ENCODE measurements around the gene DVL3. TPM values are rescaled to one million over a fixed set of nuclear protein-coding genes. Genes with fewer than 3 reads are reported as not detected.

Gene DVL3
- total and polyA plus RNA-seq, 2 donors from 2014 or later, result 30.3 to 57.4 TPM

GRCh38 chr3:184218814-184219213 is 63.6 kb downstream of the DVL3 start:
- Histone ChIP-seq H3K9ac (ENCODE audit: low read length in 3 of 3) (no peak overlapping the region), H3K4me1 (ENCODE audit: control insufficient read depth in 2 of 3, insufficient read depth in 2 of 3, low read depth in 1 of 3, low read length in 3 of 3) (no peaks in the 10 kb centered on the region), H3K27me3 (ENCODE audit: control insufficient read depth, insufficient read depth, low read length) (no peaks in the 10 kb centered on the region), H3K9me3 (ENCODE audit: control insufficient read depth in 2 of 3, insufficient read depth in 1 of 3, low read length in 3 of 3) (no peaks in the 10 kb centered on the region), H3K27ac (ENCODE audit: low read depth in 2 of 2, low read length in 2 of 2) (no peak overlapping the region), H3K4me3 (ENCODE audit: low read length in 3 of 3) (no peak overlapping the region), H3K36me3 (ENCODE audit: control insufficient read depth in 2 of 3, insufficient read depth in 3 of 3, low read length in 3 of 3) (no peaks in the 10 kb centered on the region)
- intact Hi-C loops (cut with DNase I), result no loop called here
- DNase-seq, result no peak
- no peak for FAIRE-seq
- no peak for TF ChIP-seq CTCF (IDR thresholded peaks at IDR 0.05; ENCODE audit: borderline replicate concordance, extremely low read depth, insufficient read depth)

DNA sequence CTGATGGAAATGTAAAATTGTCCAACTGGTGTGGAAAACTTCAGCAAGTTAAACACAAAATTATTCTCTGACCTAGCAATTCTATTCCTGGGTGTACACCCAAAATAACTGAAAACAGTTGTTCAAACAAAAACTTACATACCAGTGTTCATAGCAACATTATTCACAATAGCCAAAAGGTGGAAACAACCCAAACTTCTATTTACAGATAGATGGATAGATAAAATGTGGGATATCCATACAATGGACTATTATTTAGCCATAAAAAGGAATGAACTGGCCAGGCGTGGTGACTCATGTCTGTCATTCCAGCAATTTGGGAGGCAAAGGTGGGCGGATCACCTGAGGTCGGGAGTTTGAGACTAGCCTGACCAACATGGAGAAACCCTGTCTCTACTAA is 67.3 kb downstream of the DVL3 start:
- no peak overlapping the region for H3K4me3 ChIP-seq (ENCODE audit: low read length in 3 of 3)
- no peak overlapping the region for H3K27ac ChIP-seq (ENCODE audit: low read depth in 2 of 2, low read length in 2 of 2)
- no peak for FAIRE-seq
- H3K27me3 ChIP-seq (ENCODE audit: control insufficient read depth, insufficient read depth, low read length), result peaks cover under 1% of the 10 kb centered on the region
- no peaks in the 10 kb centered on the region for H3K36me3 ChIP-seq (ENCODE audit: control insufficient read depth in 2 of 3, insufficient read depth in 3 of 3, low read length in 3 of 3)
- TF ChIP-seq CTCF (IDR thresholded peaks at IDR 0.05; ENCODE audit: borderline replicate concordance, extremely low read depth, insufficient read depth), result no peak
- H3K9me3 ChIP-seq (ENCODE audit: control insufficient read depth in 2 of 3, insufficient read depth in 1 of 3, low read length in 3 of 3), result no peaks in the 10 kb centered on the region
- H3K9ac ChIP-seq (ENCODE audit: low read length in 3 of 3), result no peak overlapping the region
- no peak for DNase-seq
- intact Hi-C loops (cut with DNase I), result no loop called here
- no peaks in the 10 kb centered on the region for H3K4me1 ChIP-seq (ENCODE audit: control insufficient read depth in 2 of 3, insufficient read depth in 2 of 3, low read depth in 1 of 3, low read length in 3 of 3)

Other genes starting within 250 kb of the DVL3 start
- 39.3 TPM for gene ABCC5, start 137.5 kb upstream of the DVL3 start, total RNA-seq
- gene ABCC5, start 137.5 kb upstream of the DVL3 start, polyA plus RNA-seq (ENCODE audit: insufficient read depth, low read depth, low replicate concordance), result 31.9 TPM
- gene HTR3D, start 123.6 kb upstream of the DVL3 start, total RNA-seq, result not detected
- not detected for gene HTR3D, start 123.6 kb upstream of the DVL3 start, polyA plus RNA-seq (ENCODE audit: insufficient read depth, low read depth, low replicate concordance)
- gene HTR3C, start 102.3 kb upstream of the DVL3 start, total RNA-seq, result not detected
- not detected for gene HTR3C, start 102.3 kb upstream of the DVL3 start, polyA plus RNA-seq (ENCODE audit: insufficient read depth, low read depth, low replicate concordance)
- not detected for gene HTR3E, start 58.3 kb upstream of the DVL3 start, total RNA-seq
- gene HTR3E, start 58.3 kb upstream of the DVL3 start, polyA plus RNA-seq (ENCODE audit: insufficient read depth, low read depth, low replicate concordance), result not detected
- 36.9 TPM for gene EIF2B5, start 20.0 kb upstream of the DVL3 start, total RNA-seq
- 37.0 TPM for gene EIF2B5, start 20.0 kb upstream of the DVL3 start, polyA plus RNA-seq (ENCODE audit: insufficient read depth, low read depth, low replicate concordance)
- 329 TPM for gene AP2M1, start 19.5 kb downstream of the DVL3 start, total RNA-seq
- 353 TPM for gene AP2M1, start 19.5 kb downstream of the DVL3 start, polyA plus RNA-seq (ENCODE audit: insufficient read depth, low read depth, low replicate concordance)
- 69.0 TPM for gene ABCF3, start 30.8 kb downstream of the DVL3 start, total RNA-seq
- gene ABCF3, start 30.8 kb downstream of the DVL3 start, polyA plus RNA-seq (ENCODE audit: insufficient read depth, low read depth, low replicate concordance), result 49.1 TPM
- 0.25 TPM for gene VWA5B2, start 74.2 kb downstream of the DVL3 start, total RNA-seq
- 0.11 TPM for gene VWA5B2, start 74.2 kb downstream of the DVL3 start, polyA plus RNA-seq (ENCODE audit: insufficient read depth, low read depth, low replicate concordance)
- gene ALG3, start 93.6 kb downstream of the DVL3 start, total RNA-seq, result 33.6 TPM
- gene ALG3, start 93.6 kb downstream of the DVL3 start, polyA plus RNA-seq (ENCODE audit: insufficient read depth, low read depth, low replicate concordance), result 39.8 TPM
- gene EEF1AKMT4, start 94.3 kb downstream of the DVL3 start, total RNA-seq, result 2.8 TPM
- 6.1 TPM for gene EEF1AKMT4, start 94.3 kb downstream of the DVL3 start, polyA plus RNA-seq (ENCODE audit: insufficient read depth, low read depth, low replicate concordance)
- gene CAMK2N2, start 106.2 kb downstream of the DVL3 start, total RNA-seq, result 0.31 TPM
- 0.39 TPM for gene CAMK2N2, start 106.2 kb downstream of the DVL3 start, polyA plus RNA-seq (ENCODE audit: insufficient read depth, low read depth, low replicate concordance)
- not detected for gene ECE2, start 120.6 kb downstream of the DVL3 start, total RNA-seq
- gene ECE2, start 120.6 kb downstream of the DVL3 start, polyA plus RNA-seq (ENCODE audit: insufficient read depth, low read depth, low replicate concordance), result not detected
- 149 TPM for gene PSMD2, start 143.9 kb downstream of the DVL3 start, total RNA-seq
- 104 TPM for gene PSMD2, start 143.9 kb downstream of the DVL3 start, polyA plus RNA-seq (ENCODE audit: insufficient read depth, low read depth, low replicate concordance)
- 327 TPM for gene EIF4G1, start 159.2 kb downstream of the DVL3 start, total RNA-seq
- 118 TPM for gene EIF4G1, start 159.2 kb downstream of the DVL3 start, polyA plus RNA-seq (ENCODE audit: insufficient read depth, low read depth, low replicate concordance)
- gene FAM131A, start 182.2 kb downstream of the DVL3 start, total RNA-seq, result 20.1 TPM
- 14.0 TPM for gene FAM131A, start 182.2 kb downstream of the DVL3 start, polyA plus RNA-seq (ENCODE audit: insufficient read depth, low read depth, low replicate concordance)
- 10.4 TPM for gene CLCN2, start 206.2 kb downstream of the DVL3 start, total RNA-seq
- gene CLCN2, start 206.2 kb downstream of the DVL3 start, polyA plus RNA-seq (ENCODE audit: insufficient read depth, low read depth, low replicate concordance), result 6.4 TPM
- 82.0 TPM for gene POLR2H, start 206.3 kb downstream of the DVL3 start, total RNA-seq
- gene POLR2H, start 206.3 kb downstream of the DVL3 start, polyA plus RNA-seq (ENCODE audit: insufficient read depth, low read depth, low replicate concordance), result 157 TPM
- gene THPO, start 222.8 kb downstream of the DVL3 start, total RNA-seq, result 0.85 TPM
- 5.7 TPM for gene THPO, start 222.8 kb downstream of the DVL3 start, polyA plus RNA-seq (ENCODE audit: insufficient read depth, low read depth, low replicate concordance)
- gene CHRD, start 224.7 kb downstream of the DVL3 start, total RNA-seq, result 16.8 TPM
- 18.6 TPM for gene CHRD, start 224.7 kb downstream of the DVL3 start, polyA plus RNA-seq (ENCODE audit: insufficient read depth, low read depth, low replicate concordance)

Data from kidney (tissue), 14 donors.